Trophoblast cell (in vitro differentiated cells and primary cell): ENCODE measurements around the gene POGZ.
A peak's percentile ranks its signal among the peaks of the same experiment; 100 is the strongest.

Experiments used
- DNase-seq, 2 donors: peaks; one replicate each; pipeline ENCODE4 v3.0.0-alpha.2; 2016
- H2AFZ ChIP-seq: 2 replicates; pipeline ENCODE4 v1.6.1; 2013; ENCODE audit warnings: low read length, moderate library complexity, mild to moderate bottlenecking; ENCODE audit not compliant: insufficient read depth, poor library complexity
- H2AK5ac ChIP-seq: 2 replicates; pipeline ENCODE4 v1.6.1; 2013; ENCODE audit warnings: mild to moderate bottlenecking, low read length
- H2BK120ac ChIP-seq: 2 replicates; pipeline ENCODE4 v1.6.1; 2013; ENCODE audit warnings: low read length, mild to moderate bottlenecking, moderate library complexity; ENCODE audit not compliant: insufficient read depth, poor library complexity
- H2BK12ac ChIP-seq: 2 replicates; pipeline ENCODE4 v1.6.1; 2013; ENCODE audit warnings: mild to moderate bottlenecking, low read length, moderate library complexity
- H2BK5ac ChIP-seq: 2 replicates; pipeline ENCODE4 v1.6.1; 2013; ENCODE audit warnings: low read length, low read depth, moderate library complexity, mild to moderate bottlenecking; ENCODE audit not compliant: poor library complexity
- H3K14ac ChIP-seq: 2 replicates; pipeline ENCODE4 v1.6.1; 2013; ENCODE audit warnings: mild to moderate bottlenecking, low read length
- H3K18ac ChIP-seq: 2 replicates; pipeline ENCODE4 v1.6.1; 2013; ENCODE audit warnings: mild to moderate bottlenecking, low read length
- H3K23ac ChIP-seq: 2 replicates; pipeline ENCODE4 v1.6.1; 2013; ENCODE audit warnings: low read length
- H3K27ac ChIP-seq: 2 replicates; pipeline ENCODE4 v1.5.1; 2013; ENCODE audit warnings: low read depth, mild to moderate bottlenecking, inconsistent platforms, low read length, moderate library complexity
- H3K27me3 ChIP-seq: 2 replicates; pipeline ENCODE4 v1.6.1; 2013; ENCODE audit warnings: inconsistent platforms, mild to moderate bottlenecking, low read length, moderate library complexity; ENCODE audit not compliant: insufficient read depth
- H3K36me3 ChIP-seq, 2 experiments: 1 replicate in 1 of 2; 2 replicates in 1 of 2; pipeline ENCODE4 v1.6.1; 2013; ENCODE audit warnings: low read length in 2 of 2, mild to moderate bottlenecking in 2 of 2, moderate library complexity in 1 of 2; ENCODE audit not compliant: insufficient read depth in 2 of 2, control insufficient read depth in 1 of 2
- H3K4ac ChIP-seq: 2 replicates; pipeline ENCODE4 v1.6.1; 2013; ENCODE audit warnings: low read depth, mild to moderate bottlenecking, low read length, moderate library complexity
- H3K4me1 ChIP-seq, 2 experiments: 1 replicate in 1 of 2; 2 replicates in 1 of 2; pipeline ENCODE4 v1.6.1; 2013; ENCODE audit warnings: low read length in 2 of 2, mild to moderate bottlenecking in 2 of 2, moderate library complexity in 1 of 2; ENCODE audit not compliant: insufficient read depth in 2 of 2, control insufficient read depth in 1 of 2
- H3K4me2 ChIP-seq: 2 replicates; pipeline ENCODE4 v1.6.1; 2013; ENCODE audit warnings: inconsistent platforms, mild to moderate bottlenecking, low read length, moderate library complexity
- H3K4me3 ChIP-seq: 2 replicates; pipeline ENCODE4 v1.5.1; 2013; ENCODE audit warnings: mild to moderate bottlenecking, low read depth, low read length, inconsistent platforms
- H3K79me1 ChIP-seq: one replicate; pipeline ENCODE4 v1.6.1; 2013; ENCODE audit warnings: low read length
- H3K79me2 ChIP-seq: 2 replicates; pipeline ENCODE4 v1.6.1; 2013; ENCODE audit warnings: low read length, mild to moderate bottlenecking; ENCODE audit not compliant: control insufficient read depth, insufficient read depth, poor library complexity
- H3K9ac ChIP-seq: 2 replicates; pipeline ENCODE4 v1.6.1; 2013; ENCODE audit warnings: mild to moderate bottlenecking, low read length
- H3K9me3 ChIP-seq: 2 replicates; pipeline ENCODE4 v1.6.1; 2013; ENCODE audit warnings: low read depth, mild to moderate bottlenecking, control low read depth, inconsistent platforms, low read length; ENCODE audit not compliant: insufficient read depth
- H4K12ac ChIP-seq: 2 replicates; pipeline ENCODE4 v1.6.1; 2013; ENCODE audit warnings: low read depth, mild to moderate bottlenecking, low read length, moderate library complexity
- H4K8ac ChIP-seq: 2 replicates; pipeline ENCODE4 v1.6.1; 2013; ENCODE audit warnings: low read depth, mild to moderate bottlenecking, low read length, moderate library complexity
- H4K91ac ChIP-seq: one replicate; pipeline ENCODE4 v1.6.1; 2013; ENCODE audit warnings: low read depth, mild to moderate bottlenecking, low read length, moderate library complexity
- WGBS: extraction: QIAGEN DNeasy Blood & Tissue Kit; methylation state at CpG from one replicate; pipeline ENCODE4 v1.1.7; 2013; ENCODE audit warnings: missing lambda C conversion rate; ENCODE audit not compliant: insufficient read length, insufficient coverage; ENCODE audit errors: extremely low coverage; 5-methylcytosine and 5-hydroxymethylcytosine counted together

Gene POGZ

DNA sequence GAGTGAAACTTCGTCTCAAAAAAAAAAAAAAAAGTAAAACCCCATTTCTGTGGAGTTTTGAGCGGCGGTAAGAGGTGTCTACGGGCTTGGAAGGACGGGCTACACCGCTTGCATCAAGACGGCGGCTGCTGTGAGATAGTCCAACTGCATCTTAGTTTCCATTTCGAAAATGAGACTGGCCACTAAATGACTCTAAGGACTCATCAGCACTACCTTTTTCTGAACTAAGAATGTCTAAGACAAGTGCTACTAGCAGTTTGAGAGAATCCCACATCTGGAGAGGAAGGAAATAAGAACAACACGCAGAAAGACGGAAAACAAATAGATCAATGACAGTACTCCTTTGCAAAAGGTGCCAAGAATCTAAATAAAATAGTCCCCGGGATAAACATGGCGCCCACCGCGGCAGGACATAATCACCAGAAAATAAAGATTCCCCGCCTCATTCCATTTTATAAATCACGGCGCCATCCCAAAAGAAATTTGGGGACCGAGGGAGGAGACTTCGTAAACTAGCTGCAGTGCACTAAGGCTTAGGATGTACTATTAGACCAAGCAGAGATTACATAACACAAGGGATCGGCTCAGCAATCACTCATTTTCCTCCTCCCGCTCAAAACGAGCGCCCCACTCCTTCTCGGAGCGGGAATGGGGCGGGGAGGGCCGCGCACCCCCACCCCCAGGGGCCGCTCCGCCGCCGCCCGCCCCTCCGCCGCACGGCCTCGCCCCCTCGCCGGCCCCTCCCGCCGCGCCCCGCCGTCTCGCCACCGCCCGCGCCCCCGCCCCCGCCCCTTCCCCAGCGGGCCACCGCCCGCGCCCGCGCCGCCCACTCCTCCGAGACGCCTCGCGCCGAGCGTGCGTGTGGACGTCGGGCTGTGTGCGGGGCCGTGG is 1.1 kb downstream of the POGZ start:
- Histone ChIP-seq H3K4me3 (peak overlapping the region; percentile 96), H3K4ac (peak overlapping the region; percentile 83), H3K9me3 (no peaks in the 10 kb centered on the region), H3K4me2 (peak overlapping the region; percentile 67), H4K91ac (peak overlapping the region; percentile 88), H3K79me1 (peaks cover 8% of the 10 kb centered on the region), H3K79me2 (peaks cover 11% of the 10 kb centered on the region), H3K27me3 (no peaks in the 10 kb centered on the region), H3K23ac (no peak overlapping the region), H2BK120ac (peak overlapping the region; percentile 77), H2AFZ (no peak overlapping the region), H4K12ac (no peak overlapping the region), H3K4me1 (peaks cover 0 to 2% of the 10 kb centered on the region in 2 experiments), H3K27ac (peak overlapping the region; percentile 87), H3K18ac (peak overlapping the region; percentile 87), H3K14ac (no peak overlapping the region), H4K8ac (peak overlapping the region; percentile 81), H2BK12ac (peak overlapping the region; percentile 78), H2AK5ac (no peak overlapping the region), H3K36me3 (peaks cover 0 to 1% of the 10 kb centered on the region in 2 experiments), H2BK5ac (peak overlapping the region; percentile 76), H3K9ac (peak overlapping the region; percentile 97)
- DNase-seq, result peak; percentile 23 to 60
- WGBS, result no CpG with 5 or more reads among the region's 69 CpGs

DNA sequence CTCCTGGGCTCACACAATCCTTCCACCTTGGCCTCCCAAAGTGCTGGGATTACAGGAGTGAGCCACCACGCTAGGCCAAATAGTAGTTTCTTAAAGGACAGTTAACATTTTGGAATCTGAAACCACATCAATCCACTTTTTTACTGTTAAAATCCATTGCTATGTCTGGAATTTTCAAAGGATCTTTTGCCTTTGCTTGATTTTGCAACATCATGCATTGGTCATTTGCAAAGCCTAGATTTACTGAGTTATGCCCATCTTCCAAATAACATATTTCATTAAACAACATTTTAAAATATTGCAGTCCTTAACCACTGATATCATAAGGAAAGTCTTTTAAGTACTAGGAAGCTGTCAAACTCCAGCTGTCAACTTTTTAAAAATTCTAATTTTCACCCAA is 3.3 kb downstream of the POGZ start:
- no peaks in the 10 kb centered on the region for H3K27me3 ChIP-seq
- no peak overlapping the region for H2BK12ac ChIP-seq
- H3K79me1 ChIP-seq, result peaks cover 8% of the 10 kb centered on the region
- H3K4me2 ChIP-seq, result no peak overlapping the region
- H3K9ac ChIP-seq, result no peak overlapping the region
- WGBS, result no CpG with 5 or more reads among the region's 1 CpG
- no peak overlapping the region for H3K18ac ChIP-seq
- H4K91ac ChIP-seq, result no peak overlapping the region
- H4K8ac ChIP-seq, result no peak overlapping the region
- H3K4ac ChIP-seq, result peak overlapping the region; percentile 90
- DNase-seq, result no peak
- H3K23ac ChIP-seq, result no peak overlapping the region
- H3K79me2 ChIP-seq, result peaks cover 11% of the 10 kb centered on the region
- no peak overlapping the region for H2BK5ac ChIP-seq
- no peak overlapping the region for H2AK5ac ChIP-seq
- H3K36me3 ChIP-seq, result peaks cover 0 to 3% of the 10 kb centered on the region in 2 experiments
- no peak overlapping the region for H4K12ac ChIP-seq
- no peak overlapping the region for H3K14ac ChIP-seq
- no peak overlapping the region for H2AFZ ChIP-seq
- no peak overlapping the region for H3K4me3 ChIP-seq
- H3K9me3 ChIP-seq, result no peaks in the 10 kb centered on the region
- no peak overlapping the region for H2BK120ac ChIP-seq
- H3K4me1 ChIP-seq, result peaks cover 0 to 2% of the 10 kb centered on the region in 2 experiments
- H3K27ac ChIP-seq, result no peak overlapping the region

DNA sequence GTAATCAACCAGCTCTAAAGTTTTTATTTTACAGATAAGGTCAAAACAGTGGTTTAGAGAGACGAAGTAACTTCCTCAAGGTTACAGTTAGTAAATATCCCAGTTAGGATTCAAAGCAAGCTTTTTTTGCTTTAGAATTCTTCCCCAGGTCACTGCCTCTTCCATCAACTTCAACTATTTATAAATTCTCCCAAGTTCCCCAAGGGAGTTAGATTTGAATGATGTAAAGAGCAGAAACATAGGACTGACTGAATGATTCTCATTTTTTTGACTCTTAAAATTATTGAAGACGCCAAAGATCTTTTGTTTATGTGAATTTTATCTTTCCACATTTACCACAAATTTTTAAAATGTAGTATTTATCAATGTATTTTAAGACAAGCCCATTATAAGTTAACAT is 4.1 kb downstream of the POGZ start:
- Histone ChIP-seq H3K4me3 (no peak overlapping the region), H2AFZ (no peak overlapping the region), H2AK5ac (no peak overlapping the region), H3K4me2 (no peak overlapping the region), H3K27ac (no peak overlapping the region), H3K23ac (no peak overlapping the region), H4K8ac (no peak overlapping the region), H3K27me3 (no peaks in the 10 kb centered on the region), H3K14ac (no peak overlapping the region), H4K12ac (no peak overlapping the region), H2BK12ac (no peak overlapping the region), H3K36me3 (peaks cover 0 to 3% of the 10 kb centered on the region in 2 experiments), H3K4ac (no peak overlapping the region), H3K79me1 (peaks cover 8% of the 10 kb centered on the region), H2BK5ac (no peak overlapping the region), H3K79me2 (peaks cover 13% of the 10 kb centered on the region), H3K9me3 (no peaks in the 10 kb centered on the region), H3K9ac (no peak overlapping the region), H4K91ac (no peak overlapping the region), H2BK120ac (no peak overlapping the region), H3K4me1 (peaks cover 0 to 2% of the 10 kb centered on the region in 2 experiments), H3K18ac (no peak overlapping the region)
- no peak for DNase-seq
- WGBS, result no CpG with 5 or more reads among the region's 2 CpGs

DNA sequence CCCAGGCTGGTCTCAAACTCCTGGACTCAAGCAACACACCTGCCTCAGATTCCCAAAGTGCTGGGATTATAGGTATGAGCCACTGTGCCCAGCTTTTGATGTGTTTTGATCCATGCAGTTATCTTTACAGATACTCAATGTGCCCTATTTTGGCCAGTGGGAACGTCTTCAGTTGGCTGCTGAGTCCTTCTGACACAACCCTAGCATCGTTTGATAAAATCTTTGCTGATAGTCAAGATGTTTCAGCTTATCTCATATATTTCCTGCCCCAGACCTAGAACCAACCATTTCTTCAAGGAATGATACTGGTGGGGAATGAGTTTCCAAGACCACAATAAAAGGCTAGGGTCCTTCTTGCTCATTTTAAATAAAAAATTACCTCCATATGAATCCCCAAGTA is 11.6 kb downstream of the POGZ start:
- H4K12ac ChIP-seq, result no peak overlapping the region
- H4K91ac ChIP-seq, result no peak overlapping the region
- no CpG with 5 or more reads among the region's 2 CpGs for WGBS

More for the DNA sequence above, 11.6 kb downstream of the POGZ start:
- Histone ChIP-seq H3K79me1 (no peaks in the 10 kb centered on the region), H3K14ac (no peak overlapping the region), H3K18ac (no peak overlapping the region), H2BK5ac (no peak overlapping the region), H3K9ac (no peak overlapping the region), H3K4me2 (no peak overlapping the region), H3K4ac (peak overlapping the region; percentile 79), H3K23ac (no peak overlapping the region), H3K36me3 (peaks cover 0 to 6% of the 10 kb centered on the region in 2 experiments), H4K8ac (no peak overlapping the region), H3K27ac (no peak overlapping the region), H3K4me3 (no peak overlapping the region), H3K4me1 (no peaks in the 10 kb centered on the region), H2BK12ac (no peak overlapping the region), H3K9me3 (no peaks in the 10 kb centered on the region), H3K79me2 (peaks cover 14% of the 10 kb centered on the region), H2BK120ac (no peak overlapping the region), H2AFZ (no peak overlapping the region), H3K27me3 (no peaks in the 10 kb centered on the region), H2AK5ac (no peak overlapping the region)
- peak in 1 of 2 donors; percentile 62 for DNase-seq
